HCT116 (cell line): ENCODE data around the gene PIP4K2C. TPM values are rescaled to one million over a fixed set of nuclear protein-coding genes. Genes with fewer than 3 reads are reported as not detected.

Source experiments
- ATAC-seq: fragments of 200-7000 bp; cut with Tn5 transposase; 2 replicates; pipeline ENCODE4 v1.9.1; 2020; ENCODE audit warnings: mild to moderate bottlenecking, moderate library complexity
- BruUV-seq: library from RNA; stranded (reverse); fragments of 400-500 nt; replicated peaks from 2 replicates; lab custom pipeline; 2021; lab: Mats Ljungman, UMichigan
- CTCF ChIA-PET: fragments of 300-600 bp; sonication (Branson Sonifier 250); formaldehyde crosslinking; loops from one replicate; lab custom pipeline; 2021; ENCODE audit warnings: antibody characterized with exemption; lab: Charles Lee
- POLR2A ChIA-PET: fragments of 300-600, 350-600 bp; sonication (Branson Sonifier 250); formaldehyde crosslinking; loops from one replicate; lab custom pipeline; 2021; ENCODE audit warnings: antibody characterized with exemption; lab: Charles Lee
- RAD21 ChIA-PET, 2 experiments: fragments of 300-600 bp; sonication (Branson Sonifier 250); formaldehyde crosslinking; loops; one replicate each; lab custom pipeline; 2023; ENCODE audit warnings: low total read pairs in 2 of 2; ENCODE audit not compliant: uncharacterized antibody in 2 of 2, unreplicated experiment in 2 of 2, low non-redundant PET in 1 of 2; lab: Charles Lee
- DNase-seq: peaks from one replicate; pipeline ENCODE4 v3.0.0-alpha.2; 2010; ENCODE audit warnings: low read depth, low spot score
- H2AFZ ChIP-seq: fragments of 200-600 bp; shearing (Covaris generic), sonication (generic); 2 replicates; pipeline ENCODE4 v1.6.1; 2017; ENCODE audit warnings: low read depth, mixed run types, mixed read lengths, antibody characterized with exemption, low read length; ENCODE audit not compliant: poor library complexity, severe bottlenecking
- H3K27ac ChIP-seq: 2 replicates; pipeline ENCODE4 v1.5.1; 2012; ENCODE audit warnings: low read depth, low read length
- H3K27me3 ChIP-seq: fragments of 200-600 bp; sonication (generic); 2 replicates; pipeline ENCODE4 v1.6.1; 2016; ENCODE audit warnings: mixed run types, low read length, mixed read lengths; ENCODE audit not compliant: insufficient read depth
- H3K36me3 ChIP-seq, 2 experiments: fragments of 200-500 bp in 1 of 2; fragments of 200-600 bp in 1 of 2; sonication (Bioruptor generic) in 1 of 2; sonication (generic) in 1 of 2; 2 replicates each; pipeline versions ENCODE4 v1.5.1 to v1.6.1; 2014 to 2016; ENCODE audit warnings: low read length in 2 of 2, inconsistent platforms in 1 of 2, mixed read lengths in 1 of 2, mixed run types in 1 of 2; ENCODE audit not compliant: insufficient read depth in 2 of 2, control insufficient read depth in 1 of 2
- H3K4me1 ChIP-seq, 2 experiments: fragments of 200-600 bp in 1 of 2; sonication (generic) in 1 of 2; 2 replicates each; pipeline versions ENCODE4 v1.5.1 to v1.6.1; 2012 to 2017; ENCODE audit warnings: low read length in 2 of 2, inconsistent platforms in 1 of 2, mild to moderate bottlenecking in 1 of 2, mixed read lengths in 1 of 2, mixed run types in 1 of 2, moderate library complexity in 1 of 2; ENCODE audit not compliant: insufficient read depth in 2 of 2, control insufficient read depth in 1 of 2
- H3K4me2 ChIP-seq: fragments of 200-600 bp; sonication (generic); 2 replicates; pipeline ENCODE4 v1.6.1; 2017; ENCODE audit warnings: mixed run types, low read length, mixed read lengths
- H3K4me3 ChIP-seq, 2 experiments: fragments of 200-600 bp in 1 of 2; sonication (generic) in 1 of 2; replicated peaks in 1 of 2; 2 replicates each; pipeline ENCODE4 v1.5.1; 2011 to 2016; ENCODE audit warnings: low read length in 2 of 2, control low read depth in 1 of 2, low read depth in 1 of 2, mild to moderate bottlenecking in 1 of 2, mixed read lengths in 1 of 2, mixed run types in 1 of 2
- H3K79me2 ChIP-seq: fragments of 200-600 bp; sonication (generic); 2 replicates; pipeline ENCODE4 v1.6.1; 2017; ENCODE audit warnings: mild to moderate bottlenecking, mixed run types, low read length, moderate library complexity, mixed read lengths; ENCODE audit not compliant: insufficient read depth
- H3K9ac ChIP-seq: fragments of 200-600 bp; sonication (generic); 2 replicates; pipeline ENCODE4 v1.6.1; 2016; ENCODE audit warnings: low read length, mixed read lengths
- H3K9me2 ChIP-seq: fragments of 200-600 bp; sonication (generic), shearing (Covaris generic); 2 replicates; pipeline ENCODE4 v1.6.1; 2017; ENCODE audit warnings: mixed run types, mild to moderate bottlenecking, moderate library complexity; ENCODE audit not compliant: insufficient read depth
- H3K9me3 ChIP-seq, 2 experiments: fragments of 200-500 bp in 1 of 2; fragments of 200-600 bp in 1 of 2; sonication (Bioruptor generic) in 1 of 2; sonication (generic) in 1 of 2; 2 replicates each; pipeline ENCODE4 v1.6.1; 2014 to 2017; ENCODE audit warnings: low read length in 2 of 2, mixed read lengths in 2 of 2, inconsistent platforms in 1 of 2, low read depth in 1 of 2, mild to moderate bottlenecking in 1 of 2, mixed run types in 1 of 2, moderate library complexity in 1 of 2; ENCODE audit not compliant: control insufficient read depth in 1 of 2, insufficient read depth in 1 of 2
- H4K20me1 ChIP-seq: fragments of 200-600 bp; sonication (generic), shearing (Covaris generic); 2 replicates; pipeline ENCODE4 v1.6.1; 2017; ENCODE audit warnings: mixed run types, mild to moderate bottlenecking, moderate library complexity; ENCODE audit not compliant: insufficient read depth
- ATF3 ChIP-seq: IDR thresholded peaks from 2 replicates; pipeline ENCODE4 v1.6.1; 2012
- CEBPB ChIP-seq: IDR thresholded peaks from 2 replicates; pipeline ENCODE4 v1.6.1; 2012; ENCODE audit warnings: low read depth
- CTCF ChIP-seq, 3 experiments: fragments of 200-600 bp in 1 of 3; sonication (generic) in 1 of 3; IDR thresholded peaks in 2 of 3; conservative IDR thresholded peaks in 1 of 3; 2 replicates each; pipeline ENCODE4 v1.5.1; 2012 to 2017; ENCODE audit warnings: low read depth in 2 of 3, low read length in 2 of 3, antibody characterized with exemption in 1 of 3, borderline replicate concordance in 1 of 3, control low read depth in 1 of 3, mild to moderate bottlenecking in 1 of 3, mixed read lengths in 1 of 3, mixed run types in 1 of 3, moderate library complexity in 1 of 3; ENCODE audit not compliant: insufficient read depth in 1 of 3
- EGR1 ChIP-seq: IDR thresholded peaks from 2 replicates; pipeline ENCODE4 v1.6.1; 2012; ENCODE audit warnings: low read depth
- ELF1 ChIP-seq: IDR thresholded peaks from 2 replicates; pipeline ENCODE4 v1.6.1; 2012; ENCODE audit warnings: low read depth, borderline replicate concordance
- FOSL1 ChIP-seq: IDR thresholded peaks from 2 replicates; pipeline ENCODE4 v1.6.1; 2012; ENCODE audit warnings: low read depth
- MAX ChIP-seq: IDR thresholded peaks from 2 replicates; pipeline ENCODE4 v1.6.1; 2012
- POLR2A ChIP-seq: IDR thresholded peaks from 2 replicates; pipeline ENCODE4 v1.7.0; 2011; ENCODE audit warnings: borderline replicate concordance; ENCODE audit not compliant: insufficient read depth, insufficient read length; ENCODE audit errors: extremely low read depth
- REST ChIP-seq: IDR thresholded peaks from 2 replicates; pipeline ENCODE4 v1.6.1; 2012; ENCODE audit warnings: low read depth
- SIN3A ChIP-seq: IDR thresholded peaks from 2 replicates; pipeline ENCODE4 v1.6.1; 2012; ENCODE audit warnings: low read depth
- SP1 ChIP-seq: IDR thresholded peaks from 2 replicates; pipeline ENCODE4 v1.6.1; 2012; ENCODE audit warnings: low read depth
- SRF ChIP-seq: IDR thresholded peaks from 2 replicates; pipeline ENCODE4 v1.6.1; 2012; ENCODE audit warnings: low read depth
- TCF7L2 ChIP-seq: IDR thresholded peaks from 2 replicates; pipeline ENCODE4 v1.7.0; 2011; ENCODE audit warnings: borderline replicate concordance, inconsistent platforms; ENCODE audit not compliant: insufficient read depth, insufficient read length; ENCODE audit errors: extremely low read depth
- ZFX ChIP-seq: fragments of 450-650 bp; IDR thresholded peaks from 2 replicates; pipeline ENCODE4 v1.6.1; 2017
- intact Hi-C: fragments of 100-400 bp; cut with micrococcal nuclease; formaldehyde crosslinking; loops from 2 replicates; pipeline ENCODE4 v1.10.0; 2022
- total RNA-seq: library from RNA; stranded (reverse); gene quantifications from one replicate; pipeline ENCODE4 v1.2.1, GENCODE V29; 2021; ENCODE audit not compliant: unreplicated experiment

PIP4K2C gene
- total RNA-seq, 1 experiment from 2014 or later, result 38.4 TPM

- Histone ChIP-seq H4K20me1 (no peaks in the 10 kb centered on the region), H3K27ac (no peak overlapping the region), H3K9ac (no peak overlapping the region), H3K4me2 (no peak overlapping the region), H3K9me2 (no peaks in the 10 kb centered on the region), H3K9me3 (no peaks in the 10 kb centered on the region), H3K79me2 (no peaks in the 10 kb centered on the region), H2AFZ (no peak overlapping the region), H3K4me1 (peaks cover 0 to 6% of the 10 kb centered on the region in 2 experiments; a peak in 1 of 4 replicates), H3K36me3 (no peaks in the 10 kb centered on the region), H3K27me3 (no peaks in the 10 kb centered on the region), H3K4me3 (no peak overlapping the region)
- ATAC-seq (no peak), DNase-seq (no peak)
- intact Hi-C loops, result no loop called here
- CTCF ChIA-PET, result interaction anchor here (1.4 kb wide), 1 partner anchor 16 kb away, joined by 4 read pairs; the partner anchor contains the start of gene B4GALNT1
- POLR2A ChIA-PET, result no interaction called here
- TF ChIP-seq ZFX (no peak), TCF7L2 (no peak), FOSL1 (no peak), ATF3 (no peak)
- RAD21 ChIA-PET, result no interaction called here
- no TSS peak for BruUV-seq
Measured at GRCh38 chr12:57616383-57617101, 25.6 kb downstream of the PIP4K2C start.

GRCh38 chr12:57617942-57618341 is 26.9 kb downstream of the PIP4K2C start:
- ChIA-PET POLR2A (no interaction called here), RAD21 (no interaction called here), CTCF (no interaction called here)
- Histone ChIP-seq H3K9me3 (no peaks in the 10 kb centered on the region), H3K79me2 (no peaks in the 10 kb centered on the region), H4K20me1 (no peaks in the 10 kb centered on the region), H3K4me2 (no peak overlapping the region), H3K27me3 (no peaks in the 10 kb centered on the region; the same call in 1 of the 2 replicates), H3K9ac (no peak overlapping the region), H3K4me1 (peaks cover 0 to 6% of the 10 kb centered on the region in 2 experiments; a peak in 1 of 4 replicates), H3K27ac (no peak overlapping the region), H3K9me2 (no peaks in the 10 kb centered on the region), H3K4me3 (no peak overlapping the region), H2AFZ (no peak overlapping the region), H3K36me3 (no peaks in the 10 kb centered on the region)
- intact Hi-C loops, result no loop called here
- ATAC-seq (no peak), DNase-seq (no peak)
- no TSS peak for BruUV-seq
- TF ChIP-seq ATF3 (no peak), EGR1 (no peak), MAX (no peak), CTCF (IDR thresholded peaks at IDR 0.05 in 2 of 3, conservative IDR thresholded peaks at IDR 0.05 in 1 of 3; ENCODE audit: borderline replicate concordance in 1 of 3, insufficient read depth in 1 of 3, low read depth in 2 of 3, low read length in 2 of 3) (no peak), ELF1 (no peak), FOSL1 (no peak), SRF (no peak), SP1 (no peak), SIN3A (no peak), REST (no peak), ZFX (no peak), POLR2A (no peak), CEBPB (no peak)
